ENCODE measurements around the gene TUT4.

The TUT4 gene

GRCh38 chr1:52399629-52400028 is 153.3 kb downstream of the TUT4 start:
- no peak for DNase-seq

- DNase-seq = no peak
Measured at GRCh38 chr1:52393174-52393573, 159.7 kb downstream of the TUT4 start.

DNA sequence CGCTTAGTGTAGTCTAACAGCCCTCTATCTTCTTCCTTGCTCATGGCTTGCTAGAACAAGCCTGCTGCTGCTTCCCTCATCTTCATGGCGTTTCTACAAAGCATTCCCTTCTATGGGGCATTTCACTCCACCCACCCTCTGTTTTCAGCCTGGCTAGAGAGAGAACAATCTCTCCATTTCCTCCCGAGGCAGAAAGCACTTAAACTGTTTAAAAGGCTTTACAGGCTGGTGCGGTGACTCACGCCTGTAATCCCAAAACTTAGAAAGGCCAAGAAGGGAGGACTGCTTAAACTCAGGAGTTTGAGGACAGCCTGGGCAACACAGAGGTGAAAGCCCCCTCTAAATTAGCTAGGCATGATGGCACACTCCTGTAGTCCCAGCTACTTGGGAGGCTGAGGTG is 166.4 kb downstream of the TUT4 start:
- no peak for DNase-seq

GRCh38 chr1:52385376-52385775 is 167.5 kb downstream of the TUT4 start:
- DNase-seq = no peak
